ENCODE measurements around the gene PLAGL1.

DNA sequence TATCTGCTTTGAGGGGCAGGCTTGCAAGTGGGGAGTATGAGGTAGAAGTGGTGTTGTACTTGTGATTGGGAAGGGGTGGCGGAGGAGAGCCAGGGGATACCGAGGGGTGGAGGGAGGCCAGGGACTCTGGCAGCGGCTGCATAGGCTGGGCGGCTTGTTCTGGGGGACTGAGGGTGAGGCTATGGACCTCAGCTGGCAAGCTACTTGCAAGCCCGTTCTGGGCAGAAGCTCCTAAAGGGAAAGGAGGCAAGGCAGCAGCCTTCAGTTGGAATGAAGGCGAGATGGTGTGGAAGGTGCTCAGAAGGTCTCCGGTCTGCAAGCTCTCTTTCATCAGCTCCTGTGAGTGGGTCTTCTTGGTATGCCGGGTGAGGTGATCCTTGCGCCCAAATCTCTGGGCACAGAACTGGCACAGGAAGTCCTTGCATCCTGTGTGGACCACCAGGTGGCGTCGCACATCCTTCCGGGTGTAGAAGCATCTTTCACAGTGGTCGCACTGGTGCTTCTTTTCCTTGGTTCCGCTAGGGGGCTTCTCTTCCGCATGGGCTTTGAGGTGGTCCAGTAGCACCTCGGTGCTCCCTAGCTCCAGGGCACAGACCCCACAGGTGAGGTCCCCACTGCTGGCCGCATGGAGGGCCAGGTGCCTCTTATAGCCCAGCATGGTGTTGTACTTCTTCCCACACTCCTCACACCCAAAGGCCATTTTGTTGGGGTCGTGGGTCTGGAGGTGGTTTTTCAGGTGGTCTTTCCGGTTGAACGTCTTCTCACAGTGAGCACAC lies 66.0 kb downstream of the PLAGL1 start:
- TF ChIP-seq GATA2 (IDR thresholded peaks at IDR 0.05; ENCODE audit: low read depth, low read length) (no peak), GATA3 (IDR thresholded peaks at IDR 0.05; ENCODE audit: low read depth, low read length) (no peak)
